Frontal cortex (tissue), 4 donors: ENCODE measurements around the gene GUCA1C. TPM values are rescaled to one million over a fixed set of nuclear protein-coding genes. Genes with fewer than 3 reads are reported as not detected.
A peak's percentile ranks its signal among the peaks of the same experiment; 100 is the strongest.

Experiments
- DNase-seq, 2 donors: peaks; one replicate each; pipeline ENCODE4 v3.0.0; 2012; ENCODE audit warnings: low spot score in 2 of 2
- FAIRE-seq: peaks from 2 replicates; lab custom pipeline; 2012; peaks lifted over from hg19 to GRCh38; lab: Jason Lieb, UNC
- total RNA-seq: library from RNA; depleted of rRNA; stranded (reverse); fragments of >200 nt; gene quantifications from one replicate; pipeline ENCODE4 v1.2.3, GENCODE V29; 2014
- donor health status: control.
- donor health status: control.
- donor health status: control.

Gene GUCA1C
- total RNA-seq, 1 donor from 2014 or later = not detected

DNA sequence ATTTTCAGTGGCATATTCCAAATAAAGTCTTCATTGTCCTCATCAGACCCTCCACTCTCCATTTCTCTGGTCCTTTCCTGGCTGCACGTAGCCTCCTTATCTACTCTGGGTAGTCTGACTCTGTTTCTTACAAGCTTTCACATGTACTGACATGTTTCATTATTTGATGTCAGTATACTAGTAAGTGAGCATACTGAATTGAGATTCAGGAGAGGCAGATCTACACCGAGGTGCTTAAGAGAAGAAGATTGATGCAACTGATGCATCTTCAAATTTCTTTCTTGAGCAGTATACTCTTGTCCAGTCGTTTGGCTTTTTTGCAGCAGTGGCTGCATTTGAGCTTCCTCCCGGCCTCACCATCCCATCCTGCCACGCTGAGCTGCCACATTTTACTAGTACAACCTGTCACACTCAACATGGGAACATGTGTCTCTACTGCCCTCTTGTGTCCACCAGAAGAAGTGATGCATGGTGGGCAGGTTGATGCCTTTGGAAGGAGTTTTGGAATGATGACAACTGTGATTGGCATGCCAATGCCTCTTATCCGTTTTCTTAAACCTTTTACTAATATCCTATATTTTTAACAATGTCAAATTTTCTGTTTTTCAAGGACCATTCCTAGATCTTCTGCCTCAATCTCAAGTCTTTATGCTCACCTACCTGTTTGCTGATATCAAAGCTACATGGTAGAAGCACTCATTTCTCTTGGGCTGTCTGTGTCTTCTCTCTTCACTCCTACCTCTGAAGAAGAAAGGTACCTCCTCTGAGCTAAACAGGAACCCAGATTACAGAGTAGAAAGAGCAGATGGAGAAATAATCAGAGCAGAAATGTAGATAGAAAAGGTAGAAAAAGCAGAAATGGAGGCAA lies 38.7 kb downstream of the GUCA1C start:
- DNase-seq (peak in 1 of 2 donors; percentile 39), FAIRE-seq (no peak)

GRCh38 chr3:108909799-108910198 lies 43.9 kb downstream of the GUCA1C start:
- no peak for DNase-seq
- no peak for FAIRE-seq

DNA sequence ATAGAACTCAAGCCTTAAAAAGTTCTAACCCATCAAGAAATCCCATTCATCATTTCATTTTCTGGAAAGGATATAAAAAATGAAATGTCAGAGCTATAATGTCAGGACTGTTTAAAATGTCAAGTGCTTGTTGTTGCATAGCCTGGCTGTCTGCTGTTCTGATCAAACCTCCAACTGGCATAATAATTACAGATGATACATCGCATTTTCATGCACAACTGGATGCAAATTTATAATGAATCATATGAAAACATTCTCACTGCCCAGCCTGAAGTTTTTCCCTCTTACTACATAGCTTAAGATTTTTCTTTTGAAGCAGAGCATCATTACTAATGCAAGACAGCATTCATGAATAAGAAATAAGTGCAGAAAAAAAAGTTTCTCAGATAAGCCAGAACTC lies 46.5 kb downstream of the GUCA1C start:
- FAIRE-seq (no peak), DNase-seq (no peak)

DNA sequence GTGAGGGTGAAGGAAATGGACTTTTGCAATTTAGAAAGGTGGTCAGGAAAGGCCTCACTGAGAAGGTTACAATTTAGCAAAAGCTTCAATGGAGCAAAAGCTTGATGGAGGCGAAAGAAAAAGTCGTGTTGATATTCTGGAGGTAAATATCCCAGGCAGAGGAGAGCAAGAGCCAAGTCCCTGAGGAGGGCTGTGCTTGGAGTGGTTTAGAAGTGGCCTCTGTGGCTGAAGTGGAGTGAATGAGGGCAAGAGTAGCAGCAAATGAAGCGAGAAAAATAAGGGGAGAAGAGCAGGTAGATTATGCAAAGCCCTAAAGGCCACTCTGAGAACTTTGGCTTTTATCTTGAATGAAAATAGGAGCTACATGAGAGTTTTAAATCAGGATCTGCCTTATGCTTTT lies 54.1 kb downstream of the GUCA1C start:
- no peak for DNase-seq
- no peak for FAIRE-seq

DNA sequence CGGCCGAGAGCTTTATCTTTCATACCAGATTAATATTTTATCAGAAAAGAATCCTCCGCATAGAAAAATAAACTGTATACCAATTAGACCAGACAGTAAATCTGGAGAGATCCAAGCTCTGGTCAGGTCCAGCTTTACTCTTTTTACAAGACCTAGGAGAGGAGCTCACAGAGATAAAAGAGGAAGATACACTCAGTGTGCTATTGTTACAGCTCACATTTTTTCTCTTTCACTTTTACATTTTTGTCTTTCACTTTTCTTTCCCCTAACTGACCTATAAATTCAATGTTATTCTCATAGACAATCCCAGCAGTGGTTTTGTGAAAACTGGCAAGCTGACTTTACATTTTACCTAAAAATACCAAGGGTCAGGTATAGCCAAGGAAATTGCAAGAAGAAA lies 55.8 kb downstream of the GUCA1C start:
- DNase-seq = no peak
- no peak for FAIRE-seq

DNA sequence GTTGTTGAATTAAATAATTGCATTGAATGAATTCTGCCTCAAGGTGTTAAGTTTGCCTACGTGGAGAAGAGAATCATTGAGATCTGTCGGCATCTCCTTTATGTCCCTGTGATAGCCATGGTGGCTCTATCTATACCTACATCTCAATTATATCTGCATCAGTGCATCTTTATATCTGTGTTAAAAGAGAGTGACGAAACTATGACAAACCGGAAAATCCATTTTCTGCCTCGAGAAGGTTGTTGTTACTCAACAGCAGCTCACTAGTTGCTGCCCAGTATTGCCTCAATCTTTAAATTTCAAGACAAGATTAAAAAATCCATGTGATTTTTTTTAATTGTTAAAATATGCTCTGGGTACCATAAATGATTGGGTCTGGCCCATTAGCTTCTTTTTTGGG lies 58.7 kb downstream of the GUCA1C start:
- FAIRE-seq (no peak), DNase-seq (no peak)

- FAIRE-seq (no peak), DNase-seq (no peak)
These were observed 61.8 kb downstream of the GUCA1C start for GRCh38 chr3:108891833-108892232.

DNA sequence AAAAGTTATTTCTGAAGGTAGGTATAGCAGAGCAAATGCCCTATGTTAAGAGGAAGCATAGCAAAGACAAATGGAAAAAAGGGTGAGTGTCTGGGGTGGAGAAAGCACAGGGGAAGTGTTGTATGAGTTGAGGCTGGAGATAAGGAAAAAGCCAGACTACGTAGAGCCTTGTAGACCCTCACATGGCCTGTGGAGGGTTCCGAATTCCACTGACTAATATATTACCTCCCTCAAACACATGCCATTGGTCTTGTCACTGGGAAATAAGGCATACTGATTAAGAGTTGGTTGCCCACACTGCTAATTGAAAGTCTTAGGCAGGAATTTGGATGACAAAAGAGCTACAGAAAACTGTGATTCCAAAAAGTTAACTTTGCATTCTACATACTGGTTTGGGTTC lies 65.9 kb downstream of the GUCA1C start:
- DNase-seq (no peak), FAIRE-seq (no peak)

GRCh38 chr3:108887121-108887520 lies 66.6 kb downstream of the GUCA1C start:
- FAIRE-seq (no peak), DNase-seq (no peak)

- DNase-seq (no peak), FAIRE-seq (no peak)
These were observed 70.3 kb downstream of the GUCA1C start for GRCh38 chr3:108883373-108883772.

- FAIRE-seq (no peak), DNase-seq (no peak)
These were observed 70.9 kb downstream of the GUCA1C start for GRCh38 chr3:108882762-108883161.

GRCh38 chr3:108879915-108880314 lies 73.8 kb downstream of the GUCA1C start:
- FAIRE-seq = no peak
- no peak for DNase-seq

DNA sequence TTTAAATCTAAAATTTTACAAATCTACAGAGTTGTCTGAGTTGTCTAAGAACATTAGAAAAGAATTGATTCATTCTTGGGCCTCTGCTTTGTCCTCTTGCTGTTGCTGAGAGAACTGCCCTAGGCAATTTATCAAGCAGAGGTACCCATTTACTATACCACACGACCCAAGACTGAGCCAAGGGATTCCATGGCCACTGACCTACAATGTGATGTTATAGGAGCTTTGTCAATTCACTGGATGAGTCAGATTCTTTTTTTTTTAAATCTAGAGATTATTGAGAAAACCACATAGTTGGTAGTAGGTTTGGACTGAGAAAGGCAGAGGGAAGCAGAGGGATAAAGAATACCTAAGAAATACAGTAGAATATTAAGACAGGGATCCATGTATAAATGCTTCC lies 75.8 kb downstream of the GUCA1C start:
- FAIRE-seq = no peak

GRCh38 chr3:108863799-108864135 lies 89.9 kb downstream of the GUCA1C start:
- no peak for DNase-seq
- FAIRE-seq = no peak

More for the DNA sequence above, 75.8 kb downstream of the GUCA1C start:
- no peak for DNase-seq

DNA sequence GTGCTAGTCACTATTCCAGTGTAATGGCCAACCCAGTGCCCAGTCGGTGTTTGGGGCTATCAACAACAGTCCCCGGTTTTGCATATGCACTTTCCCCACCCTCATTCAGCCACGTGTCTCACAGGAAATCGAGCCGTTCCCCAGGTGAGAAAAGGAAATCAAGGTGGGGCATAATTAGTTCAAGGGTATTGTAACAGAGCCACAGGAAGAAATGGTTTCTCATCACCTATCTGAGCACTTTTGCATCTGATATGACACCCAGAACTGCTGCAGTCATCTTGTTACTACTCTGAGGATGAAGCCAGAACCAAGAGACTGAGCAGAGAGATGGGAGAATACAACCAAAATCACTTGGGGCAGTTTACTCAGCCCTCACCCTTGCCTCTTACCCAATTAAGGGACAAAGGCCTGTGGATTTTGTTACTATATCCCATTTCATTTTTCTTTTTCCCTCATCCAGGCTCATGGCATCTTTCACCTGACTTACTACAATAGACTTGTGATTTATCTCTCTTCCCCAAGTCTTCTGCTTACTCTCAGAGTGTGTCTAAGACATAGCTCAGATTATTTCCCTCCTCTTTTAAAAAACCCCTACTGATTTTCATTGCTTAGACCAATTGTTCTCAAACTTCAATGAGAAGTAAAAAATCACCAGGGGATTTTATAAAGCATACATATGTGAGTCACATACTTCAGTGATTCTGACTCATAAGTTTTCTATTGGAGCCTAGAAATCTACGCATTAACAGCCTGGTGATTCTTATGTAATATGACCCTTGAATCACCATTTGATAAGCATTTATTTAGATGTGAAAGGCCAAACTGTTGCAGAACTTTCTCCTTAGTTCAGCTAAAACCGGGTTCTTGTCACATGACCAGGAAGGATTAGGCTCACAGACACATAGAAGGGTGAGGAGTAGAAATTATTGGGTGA lies 90.5 kb downstream of the GUCA1C start:
- DNase-seq (no peak), FAIRE-seq (no peak)

- DNase-seq (no peak), FAIRE-seq (no peak)
These were observed 92.3 kb downstream of the GUCA1C start for GRCh38 chr3:108861401-108861800.

Other genes with a start within 250 kb of the GUCA1C start
- not detected for gene RETNLB, start 196.5 kb downstream of the GUCA1C start, total RNA-seq
- gene TRAT1, start 131.1 kb downstream of the GUCA1C start, total RNA-seq = not detected
- gene MORC1, start 164.3 kb upstream of the GUCA1C start, total RNA-seq = under 0.01 TPM
- not detected for gene C3orf85, start 182.8 kb upstream of the GUCA1C start, total RNA-seq